ENCODE results near the gene TP53I11. TPM values are rescaled to one million over a fixed set of nuclear protein-coding genes. Genes with fewer than 3 reads are reported as not detected.

The TP53I11 gene
- total RNA-seq, 8 experiments from 2014 or later = 2.3 to 51.2 (median 25.2) TPM

DNA sequence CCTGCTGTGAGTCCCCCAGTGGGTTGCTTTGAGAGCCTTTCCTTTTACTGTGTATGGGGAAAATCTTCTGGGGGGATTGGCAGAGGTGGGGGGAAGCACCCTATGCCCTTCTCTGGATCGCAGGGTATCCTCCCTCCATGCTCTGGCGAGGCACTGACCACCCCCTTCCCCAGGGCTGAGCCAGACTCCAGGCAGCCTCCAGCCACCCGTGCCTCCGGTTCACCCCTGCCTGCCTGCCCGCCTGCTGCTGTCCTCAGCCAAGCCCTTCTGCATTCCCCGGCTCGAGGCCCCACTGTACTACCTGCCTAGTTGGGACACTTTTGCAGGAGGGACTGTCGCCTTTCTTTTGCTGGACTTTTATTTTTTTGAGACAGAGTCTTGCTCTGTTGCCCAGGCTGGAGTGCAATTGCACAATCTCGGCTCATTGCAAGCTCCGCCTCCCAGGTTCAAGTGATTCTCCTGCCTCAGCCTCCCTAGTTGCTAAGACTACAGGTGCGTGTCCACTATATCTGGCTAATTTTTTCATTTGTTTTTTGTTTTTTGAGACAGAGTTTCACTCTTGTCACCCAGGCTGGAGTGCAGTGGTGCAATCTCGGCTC, 23.8 kb upstream of the TP53I11 start:
- Histone ChIP-seq H3K4me3 (no peak overlapping the region), H3K4me1 (replicated peaks in 1 of 2) (peaks cover 43 to 60% of the 10 kb centered on the region in 2 donors), H3K27ac (peak overlapping the region; percentile 15 to 65)
- in situ Hi-C loops (cut with MboI; ENCODE audit: low pct_unique_long_range_greater_than_20kb in 2 of 9, low sequenced_read_pairs in 9 of 9, unreplicated experiment in 9 of 9) = no loop called here
- ATAC-seq (replicated peaks in 6 of 8) = no peak
- 58 to 100% (median 83%) methylated on average over 1 to 9 of the region's 12 CpGs; no CpG with 5 or more reads in 1 of the 10 experiments for WGBS, 10 experiments

DNA sequence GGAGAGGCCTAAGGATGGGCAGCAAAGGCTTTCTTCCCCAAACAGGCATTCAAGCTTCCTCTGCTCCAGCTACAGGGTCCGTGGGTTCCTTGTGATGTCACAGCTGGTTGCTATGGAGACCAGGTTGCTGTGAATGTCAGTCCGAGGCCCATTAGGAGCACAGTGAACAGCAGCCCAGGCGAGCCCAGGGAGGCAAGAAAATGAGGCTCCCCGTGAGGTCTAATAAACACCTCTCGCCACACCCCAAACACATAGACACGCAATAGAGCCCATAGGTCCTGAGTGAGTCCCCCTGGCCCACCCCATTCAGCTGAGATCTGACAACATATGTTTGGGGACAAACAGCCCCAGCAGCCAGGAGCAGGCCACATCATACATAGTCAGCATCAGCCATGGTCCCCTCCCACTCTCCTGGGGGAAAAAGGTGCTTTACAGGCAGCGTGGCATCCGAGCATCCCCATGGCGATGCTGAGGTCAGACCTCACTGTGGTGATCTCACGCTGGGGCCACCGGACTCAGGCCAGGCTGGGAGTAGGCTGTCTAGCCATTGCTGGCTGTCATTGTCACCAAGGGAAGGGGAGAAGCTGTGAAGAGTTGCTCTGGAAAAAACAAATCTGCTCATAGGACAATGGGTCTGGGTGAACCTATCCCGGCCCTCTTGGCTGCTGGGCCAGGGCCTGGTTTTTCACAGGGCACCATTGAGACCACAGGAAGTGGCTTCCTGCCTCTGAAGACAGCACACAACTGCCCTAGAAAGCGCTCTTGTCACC, 23.1 kb upstream of the TP53I11 start:
- ATAC-seq (replicated peaks in 6 of 8) = peak in 5 of 8 experiments; percentile 91 to 94 (median 93)
- Histone ChIP-seq H3K4me3 (no peak overlapping the region), H3K4me1 (replicated peaks in 1 of 2) (peaks cover 41 to 60% of the 10 kb centered on the region in 2 donors), H3K27ac (peak overlapping the region; percentile 15 to 65)
- in situ Hi-C loops (cut with MboI; ENCODE audit: low pct_unique_long_range_greater_than_20kb in 2 of 9, low sequenced_read_pairs in 9 of 9, unreplicated experiment in 9 of 9) = no loop called here
- 0 to 66% (median 50%) methylated on average over 1 to 7 of the region's 13 CpGs; no CpG with 5 or more reads in 3 of the 10 experiments for WGBS, 10 experiments

DNA sequence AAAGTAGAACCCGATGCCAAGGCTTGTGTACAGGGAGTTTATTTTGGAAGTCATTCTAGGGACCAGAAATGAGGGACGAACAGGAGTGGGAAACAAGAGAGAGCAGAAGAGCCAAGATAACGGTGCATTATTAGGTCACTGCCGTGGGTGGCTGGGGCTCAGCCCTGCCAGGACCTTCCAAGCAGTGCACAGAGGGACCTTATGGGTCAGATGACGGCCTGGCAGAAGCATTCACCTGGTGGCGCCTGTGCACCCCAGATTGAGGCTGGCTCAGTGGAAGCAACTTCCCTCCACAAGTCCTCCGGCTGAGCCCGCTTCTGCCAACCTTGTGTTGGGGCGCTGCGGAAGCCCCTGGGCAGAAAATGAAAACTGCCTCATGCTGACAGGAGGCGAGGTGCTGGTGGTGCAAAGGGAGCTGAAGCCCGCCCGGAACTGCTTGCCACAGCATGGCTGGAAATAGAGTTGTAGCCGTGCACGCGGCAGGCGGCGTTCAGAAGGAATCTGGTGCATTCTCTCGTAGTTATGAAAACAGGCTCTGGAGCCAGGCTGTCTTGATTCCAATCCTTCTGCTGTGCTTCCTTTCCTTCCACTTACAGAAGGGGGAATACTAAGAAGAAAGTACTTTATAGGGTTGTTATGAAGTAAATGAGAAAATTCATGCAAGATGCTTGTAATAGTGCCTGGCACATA, 22.2 kb upstream of the TP53I11 start:
- in situ Hi-C loops (cut with MboI; ENCODE audit: low pct_unique_long_range_greater_than_20kb in 2 of 9, low sequenced_read_pairs in 9 of 9, unreplicated experiment in 9 of 9) = no loop called here
- Histone ChIP-seq H3K4me1 (replicated peaks in 1 of 2) (peaks cover 39 to 55% of the 10 kb centered on the region in 2 donors), H3K4me3 (no peak overlapping the region), H3K27ac (peak overlapping the region in 1 of 2 donors; percentile 65)
- 0 to 100% (median 82%) methylated on average over 1 to 18 of the region's 19 CpGs; no CpG with 5 or more reads in 2 of the 10 experiments for WGBS, 10 experiments
- ATAC-seq (replicated peaks in 6 of 8) = no peak

DNA sequence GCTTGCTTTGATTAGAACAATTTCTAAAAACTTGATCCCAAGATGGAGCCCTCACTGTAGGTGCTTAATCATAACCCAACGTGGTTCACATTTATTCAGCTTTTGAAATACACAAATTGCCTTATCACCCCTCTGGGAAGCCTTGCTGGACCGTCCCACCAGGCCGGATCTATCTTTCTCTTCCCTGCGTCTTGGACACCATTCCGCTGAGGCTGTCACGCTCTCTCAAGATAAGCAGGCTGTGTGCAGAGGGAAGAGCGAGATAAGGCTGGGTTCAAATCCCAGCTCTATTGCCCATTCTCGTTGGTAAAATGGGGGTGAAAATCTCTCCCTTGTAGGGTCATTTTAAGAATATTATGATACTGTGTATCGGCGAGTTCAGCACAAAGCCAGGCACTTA, 20.5 kb upstream of the TP53I11 start:
- in situ Hi-C loops (cut with MboI; ENCODE audit: low pct_unique_long_range_greater_than_20kb in 2 of 9, low sequenced_read_pairs in 9 of 9, unreplicated experiment in 9 of 9) = no loop called here
- H3K4me1 ChIP-seq (replicated peaks in 1 of 2) = peaks cover 34 to 39% of the 10 kb centered on the region in 2 donors
- no peak for ATAC-seq (replicated peaks in 6 of 8)
- H3K4me3 ChIP-seq = no peak overlapping the region
- no peak overlapping the region for H3K27ac ChIP-seq
- 39 to 100% (median 87%) methylated on average over 1 to 9 of the region's 10 CpGs; no CpG with 5 or more reads in 4 of the 10 experiments for WGBS, 10 experiments

DNA sequence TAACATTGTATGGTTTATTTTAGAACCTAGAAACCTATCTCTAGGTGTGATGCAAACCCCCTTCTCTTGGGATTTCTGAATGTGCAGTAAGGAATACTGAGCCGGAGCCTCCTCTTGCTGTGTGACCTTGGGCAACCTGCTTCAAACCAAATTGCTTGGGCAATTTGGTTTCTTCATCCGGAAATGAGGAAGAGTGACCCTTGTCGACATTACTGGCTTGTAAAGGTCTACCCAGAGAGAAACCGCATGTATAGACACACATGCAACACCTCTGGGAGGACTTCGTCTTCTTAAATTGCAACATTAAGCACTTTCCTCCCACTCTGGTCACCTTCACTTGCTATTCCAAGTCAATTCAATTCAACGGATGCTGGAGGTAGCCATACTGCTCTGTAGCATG, 19.6 kb upstream of the TP53I11 start:
- H3K4me3 ChIP-seq = no peak overlapping the region
- H3K4me1 ChIP-seq (replicated peaks in 1 of 2) = peaks cover 34% of the 10 kb centered on the region in 2 donors
- 37 to 84% (median 80%) methylated on average over 1 to 6 of the region's 6 CpGs for whole genome bisulfite sequencing, 10 experiments
- no peak for ATAC-seq (replicated peaks in 6 of 8)
- in situ Hi-C loops (cut with MboI; ENCODE audit: low pct_unique_long_range_greater_than_20kb in 2 of 9, low sequenced_read_pairs in 9 of 9, unreplicated experiment in 9 of 9) = no loop called here
- no peak overlapping the region for H3K27ac ChIP-seq

DNA sequence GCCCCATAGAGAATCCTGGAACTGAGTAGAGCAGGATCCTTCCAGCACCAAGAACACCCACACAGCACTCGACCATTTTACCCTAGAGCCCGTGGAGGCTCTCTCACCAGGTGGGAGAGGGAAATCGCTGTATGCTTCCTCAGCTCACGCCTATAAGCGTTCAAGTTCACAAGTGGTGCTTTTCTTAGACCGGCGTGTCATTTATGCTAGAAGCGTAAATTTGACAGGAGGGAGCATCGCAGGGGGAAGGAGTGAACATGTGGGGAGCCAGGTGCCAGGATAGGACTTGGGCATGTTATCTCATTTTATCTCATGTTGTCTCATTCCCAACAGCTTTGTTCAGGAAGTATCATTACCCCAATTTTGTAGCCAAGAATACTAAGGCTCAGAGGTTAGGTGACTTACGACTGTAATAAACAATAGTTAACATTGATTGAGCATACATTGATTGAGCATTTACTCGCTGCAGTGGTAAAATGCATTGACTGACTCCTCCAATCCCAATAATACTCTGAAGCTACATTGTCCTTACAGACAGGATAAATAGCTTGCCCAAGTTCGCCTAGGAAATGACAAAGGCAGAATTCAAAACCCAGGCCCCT, 19.1 kb upstream of the TP53I11 start:
- no peak for ATAC-seq (replicated peaks in 6 of 8)
- 33 to 86% (median 59%) methylated on average over 1 to 9 of the region's 12 CpGs for WGBS, 10 experiments
- Histone ChIP-seq H3K4me1 (replicated peaks in 1 of 2) (peaks cover 34 to 36% of the 10 kb centered on the region in 2 donors), H3K27ac (peak overlapping the region in 1 of 2 donors; percentile 27), H3K4me3 (no peak overlapping the region)
- in situ Hi-C loops (cut with MboI; ENCODE audit: low pct_unique_long_range_greater_than_20kb in 2 of 9, low sequenced_read_pairs in 9 of 9, unreplicated experiment in 9 of 9) = no loop called here

DNA sequence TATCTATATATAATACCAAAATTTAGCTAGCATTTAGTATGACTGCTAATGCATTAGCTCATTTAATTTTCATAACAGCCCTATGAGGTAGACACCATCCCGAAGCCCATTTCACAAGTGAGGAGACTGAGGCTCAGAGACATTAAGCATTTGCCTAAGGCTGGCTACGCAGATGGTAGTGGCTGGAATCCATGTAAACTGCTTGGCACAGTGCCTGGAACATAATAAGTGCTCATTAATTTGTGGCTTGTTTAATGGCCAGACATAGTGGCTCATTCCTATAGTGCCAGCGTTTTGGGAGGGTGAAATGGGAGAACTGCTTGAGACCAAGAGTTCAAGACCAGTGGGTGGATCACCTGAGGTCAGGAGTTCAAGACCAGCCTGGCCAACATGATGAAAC, 17.8 kb upstream of the TP53I11 start:
- 29 to 100% (median 82%) methylated on average over 1 to 3 of the region's 3 CpGs; no CpG with 5 or more reads in 1 of the 10 experiments for WGBS, 10 experiments
- Histone ChIP-seq H3K4me3 (no peak overlapping the region), H3K27ac (no peak overlapping the region), H3K4me1 (replicated peaks in 1 of 2) (peaks cover 32 to 35% of the 10 kb centered on the region in 2 donors)
- in situ Hi-C loops (cut with MboI; ENCODE audit: low pct_unique_long_range_greater_than_20kb in 2 of 9, low sequenced_read_pairs in 9 of 9, unreplicated experiment in 9 of 9) = no loop called here
- ATAC-seq (replicated peaks in 6 of 8) = no peak

DNA sequence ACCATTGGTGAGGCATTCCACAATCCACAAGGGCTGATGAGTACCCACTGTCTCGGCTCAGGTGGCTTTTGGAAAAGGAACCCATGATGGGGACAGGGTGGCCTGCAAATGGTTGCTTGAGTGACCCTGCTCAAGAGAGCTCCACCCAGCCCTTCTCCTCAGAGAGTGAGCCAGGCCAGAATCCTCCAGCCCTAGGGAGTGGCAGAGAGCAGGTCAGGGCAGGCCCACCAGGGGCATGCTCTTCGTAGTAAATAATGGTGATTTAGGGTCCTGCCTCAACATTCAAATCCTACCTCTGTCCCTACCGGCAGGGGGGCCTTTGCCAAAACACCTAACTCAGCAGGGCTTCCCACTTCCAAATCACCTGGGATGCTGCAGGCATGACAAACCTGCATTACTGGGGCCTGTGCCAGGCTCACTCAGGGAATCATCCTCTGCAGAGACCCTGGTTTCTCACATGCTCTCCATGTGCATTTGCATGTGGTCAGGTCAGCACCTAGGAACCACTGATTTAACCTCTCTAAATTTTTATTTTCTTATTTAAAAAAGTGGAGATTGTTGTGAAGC, 17.3 kb upstream of the TP53I11 start:
- no peak overlapping the region for H3K27ac ChIP-seq
- ATAC-seq (replicated peaks in 6 of 8) = no peak
- no peak overlapping the region for H3K4me3 ChIP-seq
- peaks cover 33 to 36% of the 10 kb centered on the region in 2 donors for H3K4me1 ChIP-seq (replicated peaks in 1 of 2)
- 40 to 100% (median 92%) methylated on average over 1 to 2 of the region's 3 CpGs; no CpG with 5 or more reads in 6 of the 10 experiments for WGBS, 10 experiments
- in situ Hi-C loops (cut with MboI; ENCODE audit: low pct_unique_long_range_greater_than_20kb in 2 of 9, low sequenced_read_pairs in 9 of 9, unreplicated experiment in 9 of 9) = no loop called here

DNA sequence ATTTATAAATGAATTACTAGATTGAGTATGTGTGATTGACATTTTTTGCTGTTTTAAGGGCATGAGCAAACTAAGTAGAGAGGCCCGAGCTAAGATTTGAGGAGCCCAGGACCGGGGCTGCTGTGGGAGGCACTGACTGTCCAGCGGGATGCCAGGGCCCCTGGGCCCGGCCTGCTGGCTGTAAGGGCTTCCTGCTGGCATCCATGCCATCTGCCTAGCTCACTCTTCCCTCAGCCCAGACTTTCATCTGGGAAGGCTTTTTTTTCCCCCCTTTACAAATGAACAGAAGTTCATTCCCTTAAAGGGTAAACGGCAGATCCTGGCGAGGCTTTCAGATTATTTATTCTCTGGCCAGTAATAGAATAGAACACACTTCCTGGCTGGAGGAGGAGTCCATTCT, 16.0 kb upstream of the TP53I11 start:
- ATAC-seq (replicated peaks in 6 of 8) = no peak
- WGBS, 10 experiments = 33 to 86% (median 60%) methylated on average over 2 to 6 of the region's 6 CpGs; no CpG with 5 or more reads in 4 of the 10 experiments
- Histone ChIP-seq H3K4me3 (no peak overlapping the region), H3K27ac (no peak overlapping the region), H3K4me1 (replicated peaks in 1 of 2) (peaks cover 40 to 48% of the 10 kb centered on the region in 2 donors)
- in situ Hi-C loops (cut with MboI; ENCODE audit: low pct_unique_long_range_greater_than_20kb in 2 of 9, low sequenced_read_pairs in 9 of 9, unreplicated experiment in 9 of 9) = no loop called here

DNA sequence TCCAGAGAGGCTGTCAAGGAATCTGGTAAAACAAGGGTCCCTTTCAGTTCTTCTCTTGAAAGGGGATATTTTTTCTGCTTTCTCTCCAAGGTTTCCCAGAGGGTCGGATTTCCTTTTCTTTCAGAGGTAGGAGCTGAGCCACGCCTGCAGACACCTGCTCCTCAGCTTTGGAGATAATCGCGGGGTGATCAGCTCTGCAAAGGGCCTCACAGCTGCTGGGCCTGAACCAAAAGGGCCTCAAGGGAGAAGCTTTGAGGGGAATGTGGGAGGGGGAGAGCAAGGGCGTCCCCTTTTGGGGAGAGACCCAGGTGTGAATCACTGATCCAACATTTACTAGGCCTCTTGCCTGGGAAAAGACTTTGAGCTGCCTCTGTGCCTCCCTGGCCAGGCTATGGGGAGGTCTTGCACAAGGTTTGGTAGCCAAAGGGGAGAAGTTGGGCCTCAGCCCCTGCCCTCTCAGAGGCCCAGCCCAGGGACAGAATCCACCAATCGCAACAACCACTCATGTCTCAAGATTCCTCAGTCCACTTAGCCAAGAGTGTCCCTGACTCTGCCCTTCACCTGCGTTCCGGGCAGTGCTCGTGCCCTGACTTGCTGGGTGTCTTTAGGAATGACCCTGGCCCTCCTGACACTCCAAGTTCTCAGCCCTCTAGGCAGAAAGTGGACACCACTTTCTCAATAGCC, 14.0 kb upstream of the TP53I11 start:
- Histone ChIP-seq H3K4me3 (no peak overlapping the region), H3K4me1 (replicated peaks in 1 of 2) (peaks cover 35 to 50% of the 10 kb centered on the region in 2 donors), H3K27ac (peak overlapping the region in 1 of 2 donors; percentile 20)
- ATAC-seq (replicated peaks in 6 of 8) = no peak
- WGBS, 10 experiments = 46 to 88% (median 69%) methylated on average over 2 to 9 of the region's 9 CpGs; no CpG with 5 or more reads in 5 of the 10 experiments
- in situ Hi-C loops (cut with MboI; ENCODE audit: low pct_unique_long_range_greater_than_20kb in 2 of 9, low sequenced_read_pairs in 9 of 9, unreplicated experiment in 9 of 9) = no loop called here

DNA sequence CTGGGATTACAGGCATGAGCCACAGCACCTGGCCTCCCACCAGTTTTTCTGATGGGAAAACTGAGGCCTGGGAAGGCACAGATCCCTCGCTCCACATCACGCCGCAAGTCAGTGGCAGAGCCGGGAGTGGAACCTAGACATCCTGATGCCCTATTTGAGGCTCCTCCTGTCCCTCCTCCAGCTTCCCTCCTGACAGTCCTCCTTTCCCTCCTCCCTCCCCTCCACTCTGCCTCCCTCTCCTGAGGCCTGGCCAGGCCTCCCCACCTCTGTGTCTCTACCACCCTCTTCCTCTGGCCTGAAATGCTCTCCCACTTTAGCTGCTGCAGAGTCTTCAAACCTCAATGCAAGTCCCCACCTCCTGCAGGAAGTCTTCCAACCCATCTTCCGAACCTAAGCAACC, 13.3 kb upstream of the TP53I11 start:
- no peak overlapping the region for H3K4me3 ChIP-seq
- peaks cover 29 to 44% of the 10 kb centered on the region in 2 donors for H3K4me1 ChIP-seq (replicated peaks in 1 of 2)
- 89 to 100% (median 100%) methylated on average over 1 to 2 of the region's 5 CpGs; no CpG with 5 or more reads in 7 of the 10 experiments for WGBS, 10 experiments
- in situ Hi-C loops (cut with MboI; ENCODE audit: low pct_unique_long_range_greater_than_20kb in 2 of 9, low sequenced_read_pairs in 9 of 9, unreplicated experiment in 9 of 9) = no loop called here
- ATAC-seq (replicated peaks in 6 of 8) = no peak
- no peak overlapping the region for H3K27ac ChIP-seq

DNA sequence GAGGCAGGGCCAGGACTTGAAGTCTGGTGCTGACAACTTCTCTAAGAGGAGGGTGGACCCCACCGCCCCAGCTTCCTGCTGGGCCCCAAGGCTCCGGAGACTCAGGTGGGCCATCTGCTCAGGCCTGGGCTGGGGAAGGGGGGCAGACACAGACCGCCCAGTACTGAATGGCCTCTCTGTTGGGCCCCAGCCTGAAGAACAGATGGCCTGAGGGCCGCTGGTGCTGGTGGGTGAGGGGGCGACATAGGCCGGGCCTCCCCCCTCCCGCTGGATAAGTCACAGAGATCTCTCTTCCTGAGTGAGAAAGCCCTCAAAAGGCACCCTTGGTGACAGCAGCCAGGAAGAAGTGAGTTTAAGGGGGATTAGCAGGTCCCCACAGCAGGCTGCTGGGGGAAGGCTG, 12.5 kb upstream of the TP53I11 start:
- 50 to 60% (median 51%) methylated on average over 1 to 4 of the region's 7 CpGs; no CpG with 5 or more reads in 7 of the 10 experiments for WGBS, 10 experiments
- H3K4me3 ChIP-seq = no peak overlapping the region
- peak overlapping the region in 1 of 2 donors; percentile 12 for H3K27ac ChIP-seq
- H3K4me1 ChIP-seq (replicated peaks in 1 of 2) = peaks cover 29 to 45% of the 10 kb centered on the region in 2 donors
- in situ Hi-C loops (cut with MboI; ENCODE audit: low pct_unique_long_range_greater_than_20kb in 2 of 9, low sequenced_read_pairs in 9 of 9, unreplicated experiment in 9 of 9) = no loop called here
- peak in 4 of 8 experiments; percentile 45 to 57 (median 52) for ATAC-seq (replicated peaks in 6 of 8)

All from motor neuron (in vitro differentiated cells).